ENCODE measurements around the gene NLGN1.

DNA sequence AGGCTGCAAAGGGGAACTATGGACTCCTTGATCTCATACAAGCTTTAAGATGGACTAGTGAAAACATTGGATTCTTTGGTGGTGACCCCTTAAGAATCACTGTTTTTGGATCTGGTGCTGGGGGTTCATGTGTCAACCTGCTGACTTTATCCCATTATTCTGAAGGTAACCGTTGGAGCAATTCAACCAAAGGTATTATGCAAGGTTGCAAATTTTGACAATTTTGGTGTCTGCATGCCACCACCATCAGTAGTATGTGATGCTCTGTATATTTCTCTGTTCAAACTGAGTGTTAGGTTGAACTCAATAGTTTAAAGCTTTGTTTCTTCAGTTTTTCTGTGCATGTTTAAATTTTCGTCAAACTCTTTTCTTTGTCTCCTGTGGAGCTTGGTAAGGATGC is 877.8 kb downstream of the NLGN1 start:
- TF ChIP-seq ARID1B (IDR thresholded peaks at IDR 0.05) (no peak), PURB (CRISPR knock-in tag; IDR thresholded peaks at IDR 0.05; ENCODE audit: low read depth) (no peak), ZFP36 (IDR thresholded peaks at IDR 0.05; ENCODE audit: low read depth, low read length, partially characterized antibody) (no peak), TCF7 (IDR thresholded peaks at IDR 0.05; ENCODE audit: borderline replicate concordance) (no peak), ZNF274 (IDR thresholded peaks at IDR 0.05; ENCODE audit: borderline replicate concordance, low read depth, low read length) (no peak), SIN3A (IDR thresholded peaks at IDR 0.05; ENCODE audit: borderline replicate concordance in 2 of 2, control insufficient read depth in 1 of 2, low read depth in 2 of 2, low read length in 2 of 2) (no peak), GTF2F1 (IDR thresholded peaks at IDR 0.05; ENCODE audit: low read depth, low read length) (no peak), NRF1 (conservative IDR thresholded peaks at IDR 0.05 in 1 of 2, IDR thresholded peaks at IDR 0.05 in 1 of 2) (no peak), NONO (IDR thresholded peaks at IDR 0.05; ENCODE audit: low read depth in 2 of 2, low read length in 1 of 2) (no peak), HNRNPH1 (optimal IDR thresholded peaks at IDR 0.05; ENCODE audit: low read depth, low read length) (no peak), XRCC5 (IDR thresholded peaks at IDR 0.05; ENCODE audit: low read depth, low read length) (no peak), SREBF2 (CRISPR knock-in tag; IDR thresholded peaks at IDR 0.05) (no peak), POLR2AphosphoS5 (IDR thresholded peaks at IDR 0.05; ENCODE audit: control insufficient read depth, insufficient read depth, low read depth, low read length) (no peak)
- TF ChIP-seq, protein P1, sequence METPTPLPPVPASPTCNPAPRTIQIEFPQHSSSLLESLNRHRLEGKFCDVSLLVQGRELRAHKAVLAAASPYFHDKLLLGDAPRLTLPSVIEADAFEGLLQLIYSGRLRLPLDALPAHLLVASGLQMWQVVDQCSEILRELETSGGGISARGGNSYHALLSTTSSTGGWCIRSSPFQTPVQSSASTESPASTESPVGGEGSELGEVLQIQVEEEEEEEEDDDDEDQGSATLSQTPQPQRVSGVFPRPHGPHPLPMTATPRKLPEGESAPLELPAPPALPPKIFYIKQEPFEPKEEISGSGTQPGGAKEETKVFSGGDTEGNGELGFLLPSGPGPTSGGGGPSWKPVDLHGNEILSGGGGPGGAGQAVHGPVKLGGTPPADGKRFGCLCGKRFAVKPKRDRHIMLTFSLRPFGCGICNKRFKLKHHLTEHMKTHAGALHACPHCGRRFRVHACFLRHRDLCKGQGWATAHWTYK (CRISPR knock-in tag; IDR thresholded peaks at IDR 0.05): no peak
